ENCODE results near the gene DAGLA. TPM values are rescaled to one million over a fixed set of nuclear protein-coding genes. Genes with fewer than 3 reads are reported as not detected.
A peak's percentile ranks its signal among the peaks of the same experiment; 100 is the strongest.

Gene DAGLA
- total RNA-seq, 4 donors from 2014 or later = 11.9 to 31.4 (median 17.0) TPM

DNA sequence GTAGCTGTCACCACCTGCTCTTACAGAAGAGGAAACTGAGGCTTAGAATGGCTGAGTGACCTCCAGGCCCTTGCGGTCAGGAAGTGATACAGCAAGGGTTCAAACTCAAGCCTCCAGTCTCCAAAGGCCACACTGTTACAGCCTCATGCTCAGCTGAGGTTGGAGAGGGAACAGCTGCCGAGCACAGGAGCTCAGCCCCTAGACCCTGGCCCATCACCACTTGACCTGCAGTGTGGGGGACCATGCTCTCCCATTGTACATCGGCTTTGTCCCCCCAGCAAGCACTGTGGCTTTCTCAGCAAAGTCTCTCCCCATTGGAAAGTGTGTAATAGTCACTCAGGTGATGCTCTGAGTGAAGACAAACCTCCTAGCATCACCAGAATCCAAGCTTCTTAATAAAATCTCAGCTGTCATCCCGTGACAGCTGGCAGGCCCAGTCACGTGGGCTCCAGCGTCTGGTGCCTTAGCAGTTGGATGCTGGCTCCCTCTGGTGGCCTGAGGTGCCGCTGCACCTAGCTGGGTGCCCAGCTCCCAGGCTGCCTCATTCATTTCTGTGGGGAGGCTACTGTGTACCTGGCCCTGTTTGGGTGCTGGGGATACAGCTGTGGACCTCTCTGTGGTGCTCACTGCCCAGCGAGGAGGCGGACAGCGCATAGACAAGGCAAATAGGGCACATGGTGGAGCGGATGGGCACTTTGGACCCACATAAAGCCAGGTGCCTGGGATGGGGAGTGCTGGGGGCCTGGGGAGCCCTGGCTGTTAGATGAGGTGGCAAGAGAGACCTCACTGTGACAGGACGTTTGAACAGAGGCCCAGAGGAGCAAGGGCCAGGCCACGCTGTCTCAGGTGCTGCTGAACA, 53.2 kb downstream of the DAGLA start:
- peaks cover 0 to 4% (median 0%) of the 10 kb centered on the region in 4 donors for H3K36me3 ChIP-seq
- 31% methylated on average over 13 of the region's 13 CpGs; no CpG with 5 or more reads in 1 of the 2 donors for WGBS, 2 donors (ENCODE audit: low coverage in 1 of 2)
- peak overlapping the region in 2 of 4 donors; percentile 3 to 14 for H3K27ac ChIP-seq
- no peaks in the 10 kb centered on the region for H3K4me1 ChIP-seq
- no peaks in the 10 kb centered on the region for H3K9me3 ChIP-seq
- in situ Hi-C loops (cut with MboI; ENCODE audit: low pct_ligation_motif_present in 1 of 4, low pct_unique_long_range_greater_than_20kb in 1 of 4, low sequenced_read_pairs in 3 of 4) = loop anchor here in 1 of 4 donors (10.0 kb wide), 1 partner anchor 59 kb away; no protein-coding TSS in a partner anchor
- peak; percentile 89 for DNase-seq
- H3K4me3 ChIP-seq = no peak overlapping the region
- TF ChIP-seq, protein P1, sequence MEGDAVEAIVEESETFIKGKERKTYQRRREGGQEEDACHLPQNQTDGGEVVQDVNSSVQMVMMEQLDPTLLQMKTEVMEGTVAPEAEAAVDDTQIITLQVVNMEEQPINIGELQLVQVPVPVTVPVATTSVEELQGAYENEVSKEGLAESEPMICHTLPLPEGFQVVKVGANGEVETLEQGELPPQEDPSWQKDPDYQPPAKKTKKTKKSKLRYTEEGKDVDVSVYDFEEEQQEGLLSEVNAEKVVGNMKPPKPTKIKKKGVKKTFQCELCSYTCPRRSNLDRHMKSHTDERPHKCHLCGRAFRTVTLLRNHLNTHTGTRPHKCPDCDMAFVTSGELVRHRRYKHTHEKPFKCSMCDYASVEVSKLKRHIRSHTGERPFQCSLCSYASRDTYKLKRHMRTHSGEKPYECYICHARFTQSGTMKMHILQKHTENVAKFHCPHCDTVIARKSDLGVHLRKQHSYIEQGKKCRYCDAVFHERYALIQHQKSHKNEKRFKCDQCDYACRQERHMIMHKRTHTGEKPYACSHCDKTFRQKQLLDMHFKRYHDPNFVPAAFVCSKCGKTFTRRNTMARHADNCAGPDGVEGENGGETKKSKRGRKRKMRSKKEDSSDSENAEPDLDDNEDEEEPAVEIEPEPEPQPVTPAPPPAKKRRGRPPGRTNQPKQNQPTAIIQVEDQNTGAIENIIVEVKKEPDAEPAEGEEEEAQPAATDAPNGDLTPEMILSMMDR (IDR thresholded peaks at IDR 0.05) = peak; percentile 98 to 99 (median 99)
- TF ChIP-seq POLR2AphosphoS5 (IDR thresholded peaks at IDR 0.05) = peak; percentile 14 to 66 (median 26)
- no peak for TF ChIP-seq POLR2A (IDR thresholded peaks at IDR 0.05)
- no peaks in the 10 kb centered on the region for H3K27me3 ChIP-seq
- intact Hi-C loops (cut with DNase I; ENCODE audit: low total_unique reads) = loop anchor here (2.0 kb wide), 1 partner anchor 53 kb away; the partner anchor contains the start of gene DAGLA

DNA sequence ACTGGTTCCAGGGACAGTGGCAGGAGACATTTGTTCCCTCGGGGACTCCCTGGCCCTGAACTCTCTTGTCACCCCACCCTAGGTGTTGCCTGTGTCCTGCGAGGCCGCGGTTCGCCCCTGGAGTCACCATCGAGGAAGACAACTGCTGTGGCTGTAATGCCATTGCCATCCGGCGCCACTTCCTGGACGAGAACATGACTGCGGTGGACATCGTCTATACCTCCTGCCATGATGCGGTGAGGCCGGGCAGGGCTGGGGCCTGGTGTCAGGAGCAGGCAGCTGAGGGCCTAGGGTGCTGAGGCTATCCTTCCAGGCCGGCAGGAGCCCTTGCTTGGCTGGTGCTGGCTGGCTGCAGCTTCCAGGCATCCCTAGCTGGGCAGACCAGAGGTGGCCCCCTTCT, 54.6 kb downstream of the DAGLA start:
- TF ChIP-seq, protein P1 (IDR thresholded peaks at IDR 0.05) = no peak
- no peak for TF ChIP-seq EP300 (IDR thresholded peaks at IDR 0.05; ENCODE audit: low read depth)
- TF ChIP-seq POLR2A (IDR thresholded peaks at IDR 0.05) = no peak
- TF ChIP-seq POLR2AphosphoS5 (IDR thresholded peaks at IDR 0.05) = no peak
- intact Hi-C loops (cut with DNase I; ENCODE audit: low total_unique reads) (no loop called here), in situ Hi-C loops (cut with MboI; ENCODE audit: low pct_ligation_motif_present in 1 of 4, low pct_unique_long_range_greater_than_20kb in 1 of 4, low sequenced_read_pairs in 3 of 4) (loop anchor here in 1 of 4 donors (10.0 kb wide), 1 partner anchor 60 kb away; no protein-coding TSS in a partner anchor)
- DNase-seq = no peak
- WGBS, 2 donors (ENCODE audit: low coverage in 1 of 2) = 87% methylated on average over 11 of the region's 14 CpGs; no CpG with 5 or more reads in 1 of the 2 donors
- Histone ChIP-seq H3K27ac (no peak overlapping the region), H3K36me3 (peaks cover 0 to 4% (median 0%) of the 10 kb centered on the region in 4 donors), H3K27me3 (no peaks in the 10 kb centered on the region), H3K9me3 (no peaks in the 10 kb centered on the region), H3K4me3 (no peak overlapping the region), H3K4me1 (no peaks in the 10 kb centered on the region)

DNA sequence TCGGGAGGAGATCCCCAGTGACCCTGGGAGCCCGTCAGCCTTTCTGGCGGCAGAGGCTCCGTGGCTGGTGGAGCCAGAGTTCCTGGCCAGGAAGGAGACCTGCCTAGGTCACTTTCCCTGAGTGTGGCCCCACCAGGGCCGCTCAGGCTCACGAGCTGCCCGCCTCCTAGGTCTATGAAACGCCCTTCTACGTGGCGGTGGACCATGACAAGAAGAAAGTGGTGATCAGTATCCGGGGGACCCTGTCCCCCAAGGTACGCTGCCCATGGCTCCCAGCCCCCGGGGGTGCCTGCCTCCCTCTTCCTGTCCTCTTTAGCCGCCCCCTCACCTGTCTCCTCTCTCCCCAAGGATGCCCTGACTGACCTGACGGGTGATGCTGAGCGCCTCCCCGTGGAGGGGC, 55.2 kb downstream of the DAGLA start:
- peaks cover 0 to 4% (median 0%) of the 10 kb centered on the region in 4 donors for H3K36me3 ChIP-seq

DNA sequence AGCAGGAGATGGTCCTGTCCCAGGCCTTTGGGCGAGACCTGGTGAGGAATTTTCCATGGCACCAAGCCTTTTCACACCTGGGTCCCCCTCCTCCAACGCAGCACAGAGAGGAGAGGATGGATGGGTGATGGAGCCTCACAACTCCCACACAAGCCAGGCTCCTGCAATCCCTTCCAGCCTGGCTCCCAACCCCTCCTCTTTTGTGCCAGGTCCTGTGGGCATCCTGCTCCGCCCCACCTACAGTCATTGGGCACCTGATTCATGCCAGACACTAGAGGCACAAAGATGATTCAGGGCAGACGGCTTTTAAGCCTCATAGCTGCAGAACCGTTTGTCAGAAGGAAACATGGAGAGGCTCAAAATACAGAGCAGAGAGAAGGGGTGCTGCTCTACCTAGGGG, 56.1 kb downstream of the DAGLA start:
- WGBS, 2 donors (ENCODE audit: low coverage in 1 of 2) = 84% methylated on average over 5 of the region's 5 CpGs; no CpG with 5 or more reads in 1 of the 2 donors
- TF ChIP-seq EP300 (IDR thresholded peaks at IDR 0.05; ENCODE audit: low read depth) (no peak), POLR2AphosphoS5 (IDR thresholded peaks at IDR 0.05) (no peak), POLR2A (IDR thresholded peaks at IDR 0.05) (no peak)
- TF ChIP-seq, protein P1 (IDR thresholded peaks at IDR 0.05) = no peak

More for the DNA sequence above, 55.2 kb downstream of the DAGLA start:
- Histone ChIP-seq H3K4me3 (no peak overlapping the region), H3K9me3 (no peaks in the 10 kb centered on the region), H3K27ac (no peak overlapping the region), H3K4me1 (no peaks in the 10 kb centered on the region), H3K27me3 (no peaks in the 10 kb centered on the region)
- intact Hi-C loops (cut with DNase I; ENCODE audit: low total_unique reads) = no loop called here
- TF ChIP-seq POLR2AphosphoS5 (IDR thresholded peaks at IDR 0.05) (no peak), EP300 (IDR thresholded peaks at IDR 0.05; ENCODE audit: low read depth) (no peak), POLR2A (IDR thresholded peaks at IDR 0.05) (no peak)
- TF ChIP-seq, protein P1 (IDR thresholded peaks at IDR 0.05) = no peak
- WGBS, 2 donors (ENCODE audit: low coverage in 1 of 2) = 91% methylated on average over 17 of the region's 17 CpGs; no CpG with 5 or more reads in 1 of the 2 donors
- no peak for DNase-seq
- in situ Hi-C loops (cut with MboI; ENCODE audit: low pct_ligation_motif_present in 1 of 4, low pct_unique_long_range_greater_than_20kb in 1 of 4, low sequenced_read_pairs in 3 of 4) = loop anchor here in 1 of 4 donors (10.0 kb wide), 1 partner anchor 61 kb away; no protein-coding TSS in a partner anchor

More for the DNA sequence above, 56.1 kb downstream of the DAGLA start:
- no peaks in the 10 kb centered on the region for H3K4me1 ChIP-seq
- in situ Hi-C loops (cut with MboI; ENCODE audit: low pct_ligation_motif_present in 1 of 4, low pct_unique_long_range_greater_than_20kb in 1 of 4, low sequenced_read_pairs in 3 of 4) = loop anchor here in 1 of 4 donors (10.0 kb wide), 1 partner anchor 62 kb away; no protein-coding TSS in a partner anchor
- DNase-seq = no peak
- no peaks in the 10 kb centered on the region for H3K27me3 ChIP-seq
- no peak overlapping the region for H3K27ac ChIP-seq
- no peaks in the 10 kb centered on the region for H3K9me3 ChIP-seq
- peaks cover 0 to 4% (median 0%) of the 10 kb centered on the region in 4 donors for H3K36me3 ChIP-seq
- H3K4me3 ChIP-seq = no peak overlapping the region
- intact Hi-C loops (cut with DNase I; ENCODE audit: low total_unique reads) = no loop called here
